NOMO-1 treated with DMSO at 0.1 percent for 48 hours (cell line): ENCODE measurements around the gene SP100.
A peak's percentile ranks its signal among the peaks of the same experiment; 100 is the strongest.
"Not testable (repeated sequence)": the region's sequence is repeated elsewhere in the genome, so short reads cannot be mapped to it uniquely, and the experiment has no call there.

Experiments used
- DNase-seq: peaks from one replicate; lab custom pipeline; 2025; ENCODE audit not compliant: unreplicated experiment; lab: John Stamatoyannopoulos, UW

SP100 gene

GRCh38 chr2:230418341-230419016, 2.5 kb downstream of the SP100 start:
- no peak for DNase-seq

GRCh38 chr2:230419181-230419580, 3.2 kb downstream of the SP100 start:
- no peak for DNase-seq

GRCh38 chr2:230422149-230422548, 6.1 kb downstream of the SP100 start:
- DNase-seq: no peak

- no peak for DNase-seq
These were observed 8.0 kb downstream of the SP100 start for GRCh38 chr2:230423851-230424458.

GRCh38 chr2:230425377-230425776, 9.4 kb downstream of the SP100 start:
- DNase-seq: no peak

GRCh38 chr2:230429513-230429912, 13.5 kb downstream of the SP100 start:
- DNase-seq: no peak

GRCh38 chr2:230430957-230431910, 15.2 kb downstream of the SP100 start:
- no peak for DNase-seq

- peak; percentile 12 for DNase-seq
These were observed 18.8 kb downstream of the SP100 start for GRCh38 chr2:230434677-230435324.

- DNase-seq: no peak
These were observed 19.4 kb downstream of the SP100 start for GRCh38 chr2:230435431-230435830.

GRCh38 chr2:230439121-230439520, 23.1 kb downstream of the SP100 start:
- not testable (repeated sequence) for DNase-seq

GRCh38 chr2:230439590-230439989, 23.6 kb downstream of the SP100 start:
- peak; percentile 76 for DNase-seq

GRCh38 chr2:230441227-230441897, 25.4 kb downstream of the SP100 start:
- DNase-seq: no peak

- DNase-seq: no peak
These were observed 27.5 kb downstream of the SP100 start for GRCh38 chr2:230443541-230443940.

- no peak for DNase-seq
These were observed 28.8 kb downstream of the SP100 start for GRCh38 chr2:230444832-230445231.

GRCh38 chr2:230447036-230447435, 31.0 kb downstream of the SP100 start:
- no peak for DNase-seq

- peak; percentile 81 for DNase-seq
These were observed 31.8 kb downstream of the SP100 start for GRCh38 chr2:230447455-230448451.

- no peak for DNase-seq
These were observed 34.0 kb downstream of the SP100 start for GRCh38 chr2:230449901-230450467.

GRCh38 chr2:230453006-230453405, 37.0 kb downstream of the SP100 start:
- DNase-seq: peak; percentile 13
